A172 (cell line): ENCODE measurements around the gene RFC3. TPM values are rescaled to one million over a fixed set of nuclear protein-coding genes. Genes with fewer than 3 reads are reported as not detected.
"Not testable (repeated sequence)": the region's sequence is repeated elsewhere in the genome, so short reads cannot be mapped to it uniquely, and the experiment has no call there.

ENCODE experiments used
- DNase-seq: peaks from one replicate; pipeline ENCODE4 v3.0.0-alpha.2; 2015; ENCODE audit warnings: low spot score
- total RNA-seq: library from RNA; depleted of rRNA; stranded (reverse); fragments of >200 nt; shearing (Covaris generic); gene quantifications from 2 replicates; pipeline ENCODE4 v1.2.3, GENCODE V29; 2014

The RFC3 gene
- total RNA-seq, 1 experiment from 2014 or later: 69.3 TPM

GRCh38 chr13:33806470-33807248 is 11.3 kb upstream of the RFC3 start:
- DNase-seq: no peak

GRCh38 chr13:33812829-33813228 is 5.1 kb upstream of the RFC3 start:
- not testable (repeated sequence) for DNase-seq

DNA sequence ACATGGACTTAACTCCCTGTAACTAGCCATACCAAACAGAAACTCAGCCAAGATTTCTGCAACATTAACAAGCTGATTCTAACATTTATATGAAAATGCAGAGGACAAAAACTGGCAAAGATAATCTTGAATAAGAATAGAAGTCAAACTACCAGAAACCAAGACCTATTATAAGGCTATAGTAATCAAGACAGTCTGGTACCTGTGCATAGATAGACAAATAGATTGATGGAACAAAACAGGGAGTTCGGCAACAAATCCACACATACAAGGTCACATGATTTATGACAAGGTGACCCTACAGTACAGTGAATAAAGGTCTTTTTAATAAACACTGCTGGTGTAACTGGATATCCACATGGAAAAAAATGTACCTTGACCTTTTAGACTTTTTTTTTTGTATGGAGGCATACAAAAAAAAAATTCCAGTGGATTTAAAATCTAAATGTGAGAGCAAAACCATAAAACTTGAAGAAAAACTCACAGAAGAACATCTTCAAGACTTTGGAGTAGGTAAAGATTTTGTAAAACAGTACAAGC is 2.9 kb upstream of the RFC3 start:
- DNase-seq: no peak

DNA sequence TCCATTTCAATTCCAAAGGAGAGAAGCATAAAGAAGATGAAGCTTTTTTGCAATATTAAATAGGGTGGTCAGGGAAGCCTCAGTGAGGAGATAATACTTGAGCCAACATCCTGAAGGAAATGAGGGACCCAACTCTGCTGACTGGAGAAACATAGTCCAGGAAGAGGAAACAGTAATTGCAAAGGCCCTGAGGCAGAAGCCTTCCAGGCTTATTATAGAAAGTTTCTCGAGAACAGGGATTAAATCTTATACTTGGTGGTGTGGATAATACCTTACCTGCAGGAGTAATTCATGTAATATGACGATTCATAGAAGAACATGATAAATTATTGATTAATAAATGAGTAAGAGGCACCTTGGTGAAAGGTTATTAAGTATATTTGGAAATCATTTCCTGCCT is 1.0 kb upstream of the RFC3 start:
- DNase-seq: no peak

- no peak for DNase-seq
Measured at GRCh38 chr13:33817513-33817900, 442 bp upstream of the RFC3 start.

- DNase-seq: no peak
Measured at GRCh38 chr13:33825083-33825482, 7.1 kb downstream of the RFC3 start.

- DNase-seq: no peak
Measured at GRCh38 chr13:33827139-33827538, 9.2 kb downstream of the RFC3 start.

GRCh38 chr13:33828431-33829129 is 10.6 kb downstream of the RFC3 start:
- DNase-seq: no peak

- DNase-seq: no peak
Measured at GRCh38 chr13:33832872-33833271, 14.9 kb downstream of the RFC3 start.

- DNase-seq: no peak
Measured at GRCh38 chr13:33838647-33839046, 20.7 kb downstream of the RFC3 start.

GRCh38 chr13:33840402-33840801 is 22.5 kb downstream of the RFC3 start:
- DNase-seq: no peak

DNA sequence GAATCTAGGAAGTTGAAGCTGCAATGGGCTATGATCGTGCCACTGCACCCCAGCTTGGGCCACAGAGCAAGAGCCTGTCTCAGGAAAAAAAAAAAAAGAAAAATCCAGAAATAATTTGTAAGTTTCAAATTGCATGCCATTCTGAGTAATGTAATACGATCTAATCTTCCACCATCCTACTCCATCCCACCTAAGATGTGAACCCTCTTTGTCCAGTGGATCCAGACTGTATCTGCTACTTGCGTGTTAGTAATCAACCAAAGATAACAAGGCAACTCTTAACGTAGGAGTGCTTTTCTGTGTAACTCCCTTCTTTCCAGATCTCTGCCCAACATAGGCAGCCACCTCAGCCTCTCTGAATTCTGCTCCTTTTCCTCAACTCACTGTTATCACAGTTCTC is 24.3 kb downstream of the RFC3 start:
- DNase-seq: no peak

DNA sequence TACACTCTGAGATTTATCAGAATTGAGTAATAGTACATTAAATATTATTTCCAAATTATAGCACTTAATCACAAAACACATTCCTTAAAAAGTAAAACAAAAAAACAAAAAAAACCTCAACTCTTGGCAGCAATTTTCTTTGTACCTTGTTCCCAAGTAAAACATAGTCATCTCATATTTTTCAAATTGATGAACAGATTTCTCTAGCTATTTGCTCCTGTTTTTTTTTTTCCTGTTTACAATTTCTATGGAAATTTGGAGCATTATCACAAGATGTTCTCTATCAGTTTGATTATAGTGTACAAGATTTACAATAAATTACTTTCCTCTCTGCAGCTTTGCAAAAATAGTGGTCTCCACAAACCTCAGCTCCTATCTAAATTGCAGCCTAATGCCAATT is 25.0 kb downstream of the RFC3 start:
- DNase-seq: no peak

DNA sequence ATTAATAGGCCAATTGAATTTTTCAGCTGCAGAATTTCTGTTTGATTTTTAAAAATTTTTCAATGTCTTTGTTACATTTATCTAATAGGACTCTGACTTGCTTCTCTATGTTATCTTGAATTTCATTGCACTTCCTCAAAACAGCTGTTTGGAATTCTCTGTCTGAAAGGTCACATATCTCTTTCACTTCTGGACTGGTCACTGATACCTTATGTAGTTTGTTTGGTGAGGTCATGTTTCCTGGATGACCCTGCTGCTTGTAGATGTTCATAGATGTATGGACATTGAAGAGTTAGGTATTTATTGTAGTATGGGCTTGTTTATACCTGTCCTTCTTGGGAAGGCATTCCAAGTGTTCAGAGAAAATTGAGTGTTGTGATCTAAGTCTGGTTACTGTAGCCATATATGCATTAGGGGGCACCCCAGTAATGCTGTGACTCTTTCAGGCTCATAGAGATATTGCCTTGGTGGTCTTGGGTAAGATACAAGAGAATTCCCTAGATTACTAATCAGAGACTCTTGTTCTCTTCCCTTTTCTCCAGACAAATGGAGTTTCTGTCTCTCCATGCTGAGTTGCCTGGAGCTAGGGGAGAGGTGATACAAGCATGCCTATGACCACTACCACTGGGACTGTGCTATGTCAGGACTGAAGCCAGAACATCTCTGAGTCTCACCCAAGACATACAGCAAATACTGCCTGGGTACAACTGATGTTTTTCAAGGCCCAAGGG is 27.8 kb downstream of the RFC3 start:
- DNase-seq: no peak

DNA sequence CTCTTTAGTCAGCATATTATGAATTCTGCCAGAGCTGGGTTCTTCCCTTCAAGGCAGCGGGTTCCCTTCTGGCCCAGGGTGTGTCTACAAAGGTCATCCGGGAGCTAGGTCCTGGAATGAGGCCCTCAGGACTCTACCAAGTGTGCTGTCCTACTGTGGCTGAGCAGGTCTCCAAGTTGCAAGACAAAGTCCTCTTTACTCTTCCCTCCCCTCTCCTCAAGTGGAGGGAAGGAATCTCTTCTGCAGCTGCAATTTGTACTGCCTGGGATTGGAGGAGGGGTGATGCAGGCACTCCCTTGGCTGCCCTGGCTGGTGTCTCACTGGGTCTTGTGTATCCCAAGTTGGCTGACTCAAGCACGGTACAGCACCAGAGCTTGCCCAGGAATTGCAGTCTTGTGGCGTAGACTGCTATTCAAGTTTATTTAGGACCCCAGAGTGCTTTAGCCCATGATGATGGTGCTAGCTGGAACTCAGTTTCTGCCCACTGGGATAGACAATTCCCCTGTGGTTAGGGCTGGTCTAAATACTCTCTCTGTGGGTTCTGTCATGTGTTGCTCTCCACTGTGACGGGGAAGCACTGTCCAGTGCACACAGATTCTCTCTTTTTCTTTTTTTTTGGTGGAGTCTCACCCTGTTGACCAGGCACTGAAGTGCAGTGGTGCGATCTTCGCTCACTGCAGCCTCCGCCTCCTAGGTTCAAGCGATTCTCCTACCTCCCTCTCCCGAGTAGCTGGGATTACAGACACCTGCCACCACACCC is 28.5 kb downstream of the RFC3 start:
- no peak for DNase-seq

DNA sequence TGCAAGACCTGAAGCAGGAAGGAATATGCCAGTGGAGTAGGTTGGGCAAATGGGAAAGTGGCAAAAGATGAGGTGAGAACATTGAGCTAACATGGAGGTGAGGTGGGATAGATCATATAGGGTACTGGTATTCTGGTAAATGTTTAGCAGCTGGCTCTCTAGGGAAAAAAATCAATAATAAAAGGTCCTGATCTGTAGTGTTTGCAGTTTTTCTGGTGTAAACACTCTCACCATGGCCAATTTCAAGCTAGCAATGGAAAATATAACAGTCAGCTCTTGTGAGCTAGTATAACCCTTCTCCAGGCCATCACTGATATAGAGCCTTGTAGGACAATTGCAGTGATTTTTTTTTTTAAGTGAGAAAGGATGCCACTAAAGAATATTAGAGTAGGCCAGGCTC is 31.3 kb downstream of the RFC3 start:
- no peak for DNase-seq

DNA sequence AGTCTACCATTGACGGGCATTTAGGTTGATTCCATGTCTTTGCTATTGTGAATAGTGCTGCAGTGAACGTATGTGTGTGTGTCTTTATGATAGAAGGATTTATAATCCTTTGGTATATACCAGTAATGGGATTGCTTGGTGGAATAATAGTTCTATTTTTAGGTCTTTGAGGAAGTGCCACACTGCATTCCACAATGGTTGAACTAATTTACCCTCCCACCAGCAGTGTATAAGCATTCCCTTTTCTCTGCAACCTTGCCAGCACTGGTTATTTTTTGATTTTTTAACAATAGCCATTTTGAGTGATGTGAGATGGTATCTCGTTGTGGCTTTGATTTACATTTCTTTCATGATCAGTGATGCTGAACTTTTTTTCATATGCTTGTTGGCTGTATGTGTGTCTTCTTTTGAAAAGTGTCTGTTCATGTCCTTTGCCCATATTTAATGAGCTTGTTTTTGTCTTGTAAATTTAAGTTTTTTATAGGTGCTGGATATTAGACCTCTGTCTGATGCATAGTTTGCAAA is 37.5 kb downstream of the RFC3 start:
- no peak for DNase-seq

DNA sequence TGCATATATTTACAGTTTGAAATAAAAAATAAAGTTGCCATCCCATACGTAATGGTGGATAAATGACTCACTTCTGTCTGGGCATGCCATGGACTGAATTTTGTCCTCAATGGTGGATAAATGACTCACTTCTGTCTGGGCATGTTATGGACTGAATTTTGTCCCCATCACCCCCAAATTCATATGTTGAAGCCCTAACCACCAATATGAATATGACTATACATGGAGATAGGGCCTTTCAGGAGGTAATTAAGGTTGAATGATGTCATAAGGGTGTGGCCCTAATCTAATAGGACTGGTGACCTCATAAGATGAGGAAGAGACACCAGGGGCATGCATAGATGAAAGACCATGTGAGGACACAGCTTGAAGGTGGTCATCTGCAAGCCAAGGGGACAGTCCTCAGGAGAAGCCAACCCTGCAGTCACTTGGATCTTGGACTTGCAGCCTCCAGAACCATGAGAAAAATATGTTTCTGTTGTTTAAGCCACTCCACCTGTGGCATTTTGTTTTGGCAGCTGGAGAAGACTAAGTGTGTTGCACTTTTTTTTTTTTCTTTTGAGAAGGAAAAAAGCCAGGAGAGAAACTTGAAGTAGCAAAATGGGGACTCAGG is 41.8 kb downstream of the RFC3 start:
- peak; percentile 3 for DNase-seq

DNA sequence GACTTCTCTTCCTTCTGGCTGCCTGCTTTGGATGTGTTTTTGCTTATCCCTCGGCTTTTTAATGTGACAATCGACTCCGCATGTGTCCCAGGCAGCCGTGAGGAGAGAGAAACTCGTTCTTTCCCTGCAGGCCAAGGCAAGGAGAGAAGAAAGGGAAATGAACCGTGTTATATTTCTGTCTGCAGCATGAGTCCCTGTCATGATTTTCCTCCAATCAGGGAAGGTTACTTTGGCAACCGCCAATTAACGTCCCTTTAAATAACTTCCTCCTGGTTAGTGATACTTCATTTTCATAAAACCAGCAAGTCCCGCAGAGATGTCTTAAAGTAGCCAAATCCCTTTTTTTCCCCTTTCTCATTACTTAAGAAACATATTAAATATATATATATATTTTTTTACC is 42.6 kb downstream of the RFC3 start:
- no peak for DNase-seq

- no peak for DNase-seq
Measured at GRCh38 chr13:33862016-33862415, 44.1 kb downstream of the RFC3 start.

DNA sequence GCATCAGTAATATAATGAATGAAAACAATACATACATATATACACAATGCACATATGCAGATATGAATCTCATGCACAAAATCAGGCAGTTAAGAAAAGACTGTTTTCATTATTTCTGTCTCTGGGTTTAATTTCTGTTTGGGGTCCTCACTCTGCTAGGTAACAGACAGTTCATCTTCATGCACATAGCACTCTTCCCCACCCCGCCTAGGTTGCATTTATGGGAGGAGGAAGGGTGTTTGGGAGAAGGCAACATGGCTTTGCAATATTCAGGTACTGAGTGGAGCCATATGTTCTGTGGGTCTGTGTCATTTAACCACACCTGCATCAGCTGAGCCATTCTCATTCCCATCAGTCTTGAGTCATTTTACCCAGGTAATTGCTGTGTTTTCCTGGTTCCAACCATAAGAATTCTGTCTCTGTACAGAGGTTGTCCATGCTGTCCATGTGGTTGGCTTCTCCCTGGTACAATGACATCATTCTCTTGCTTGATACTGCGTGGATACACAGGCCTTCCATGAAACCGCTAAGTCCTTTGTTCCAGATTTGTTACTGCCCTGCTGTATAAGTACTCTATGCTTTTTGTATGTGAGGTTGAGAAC is 45.3 kb downstream of the RFC3 start:
- DNase-seq: no peak
